ENCODE measurements around the gene MARS1.

Gene MARS1

DNA sequence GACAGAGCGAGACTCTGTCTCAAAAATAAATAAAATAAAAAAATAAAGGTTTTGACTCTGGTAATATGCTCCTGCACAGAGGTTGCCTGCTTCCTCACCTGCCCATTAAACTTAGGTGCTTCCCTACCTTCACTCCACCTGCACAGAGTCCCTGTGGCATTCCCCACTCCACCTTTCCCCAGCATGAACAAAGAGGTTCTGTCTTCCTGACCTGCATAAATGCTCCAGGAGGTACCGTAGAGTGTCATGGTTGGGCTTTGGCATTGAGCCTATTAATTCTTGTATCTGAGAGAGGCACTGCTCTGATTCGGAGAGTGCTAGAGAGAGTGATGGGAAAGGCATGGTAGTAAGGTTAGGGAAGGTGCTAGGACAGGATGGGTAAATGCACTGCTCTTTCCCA is 14.5 kb upstream of the MARS1 start:
- no peak for ATAC-seq

DNA sequence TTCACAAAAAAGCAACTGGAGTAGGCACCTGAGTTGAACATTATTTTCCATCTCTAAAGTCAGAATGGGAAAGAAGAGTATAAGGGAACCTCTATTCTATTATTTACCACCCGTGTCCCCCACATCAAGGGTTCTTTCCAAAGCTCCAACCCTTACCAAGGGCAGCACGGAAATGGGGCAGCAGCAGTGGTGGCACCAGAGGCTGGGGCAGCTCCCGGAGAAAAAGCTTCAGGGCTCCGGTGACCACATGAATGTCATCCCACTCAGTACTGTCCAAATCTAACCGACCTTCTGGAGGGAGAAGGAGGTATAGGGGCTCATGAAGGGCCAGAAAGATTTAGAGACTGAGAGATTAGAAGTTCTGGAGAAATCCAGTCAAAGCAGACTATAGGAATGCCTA is 14.0 kb upstream of the MARS1 start:
- no peak for ATAC-seq

DNA sequence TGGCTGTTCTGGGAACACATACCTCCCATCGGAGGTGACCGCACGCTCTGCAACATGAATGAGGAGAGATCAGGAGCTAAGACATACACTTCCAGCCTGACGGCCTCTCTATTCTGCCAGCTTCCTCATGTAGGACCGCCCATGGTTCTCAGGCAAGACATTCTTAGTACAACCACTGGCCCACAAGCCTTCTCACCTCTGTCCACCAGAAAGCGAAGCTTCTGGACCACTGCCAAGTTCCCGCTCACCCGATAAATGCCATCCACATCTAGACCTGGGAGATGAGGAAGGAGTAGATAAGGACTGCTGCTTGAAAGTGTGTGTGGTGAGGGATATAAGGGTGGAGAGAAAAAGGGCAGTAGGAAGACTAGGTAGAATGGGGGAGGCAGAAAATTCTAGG is 13.4 kb upstream of the MARS1 start:
- ATAC-seq, result no peak

DNA sequence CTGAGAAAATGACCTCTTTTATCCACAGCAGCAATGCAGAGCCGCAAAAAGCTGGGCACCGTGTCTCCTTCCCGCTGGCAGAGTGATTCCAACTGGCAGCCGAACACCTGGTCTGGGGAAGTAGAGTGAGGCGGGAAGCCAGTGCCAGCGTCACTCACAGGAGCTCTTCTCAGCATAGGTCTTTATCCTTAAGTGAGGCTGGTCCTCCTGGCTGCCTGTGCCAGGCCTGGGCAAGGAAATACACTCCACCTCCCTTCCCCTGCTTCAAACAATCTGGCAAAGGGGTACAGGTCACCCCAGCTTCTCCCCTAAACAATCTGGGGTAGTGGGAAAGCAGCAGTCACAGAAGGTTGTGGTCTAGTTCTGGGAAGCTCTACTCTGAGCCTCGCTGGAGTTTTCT is 13.0 kb upstream of the MARS1 start:
- no peak for ATAC-seq

DNA sequence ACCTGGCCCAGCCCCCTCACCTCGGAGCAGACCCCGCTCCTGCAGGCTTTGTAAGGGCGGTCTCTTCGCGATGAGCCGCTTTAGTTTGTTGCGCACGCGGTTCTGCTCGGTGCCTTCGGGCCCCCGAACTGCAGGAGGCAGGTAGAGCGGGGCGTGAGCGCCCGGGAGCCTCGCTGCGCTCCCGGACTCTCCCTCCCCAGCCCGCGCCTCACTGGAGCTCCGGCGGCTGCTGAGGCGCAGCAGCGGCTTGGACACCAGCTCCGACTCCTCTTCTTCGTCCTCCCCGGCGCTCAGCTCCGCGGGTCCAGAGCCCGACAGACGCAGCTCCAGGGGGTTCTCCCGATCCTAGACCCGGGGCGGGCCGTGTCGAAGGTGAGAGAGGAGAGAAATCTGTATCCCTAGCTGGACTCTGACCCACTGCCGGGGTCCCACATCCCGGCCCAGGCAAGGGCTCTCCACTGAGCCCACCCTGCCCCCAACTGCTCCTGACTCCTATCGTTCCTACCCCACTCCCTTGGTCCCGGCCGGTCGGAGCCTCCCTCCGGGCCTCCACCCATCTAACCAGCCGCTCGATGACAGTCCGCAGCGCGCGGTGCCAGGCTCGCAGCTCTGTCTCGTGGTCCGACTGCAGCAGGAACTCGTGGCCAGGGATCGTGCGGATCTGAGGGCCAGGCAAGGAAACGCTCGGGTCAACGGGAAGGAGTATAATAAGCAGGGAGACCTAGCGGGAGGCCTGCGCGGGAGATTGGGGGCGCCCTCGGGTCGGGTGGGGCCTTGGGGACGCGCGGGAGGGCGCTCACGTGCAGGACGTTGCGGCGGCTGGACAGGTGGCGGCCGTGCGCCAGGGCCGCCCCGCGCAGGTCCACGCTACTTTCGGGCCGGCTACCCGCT is 12.4 kb upstream of the MARS1 start:
- ATAC-seq, result no peak

DNA sequence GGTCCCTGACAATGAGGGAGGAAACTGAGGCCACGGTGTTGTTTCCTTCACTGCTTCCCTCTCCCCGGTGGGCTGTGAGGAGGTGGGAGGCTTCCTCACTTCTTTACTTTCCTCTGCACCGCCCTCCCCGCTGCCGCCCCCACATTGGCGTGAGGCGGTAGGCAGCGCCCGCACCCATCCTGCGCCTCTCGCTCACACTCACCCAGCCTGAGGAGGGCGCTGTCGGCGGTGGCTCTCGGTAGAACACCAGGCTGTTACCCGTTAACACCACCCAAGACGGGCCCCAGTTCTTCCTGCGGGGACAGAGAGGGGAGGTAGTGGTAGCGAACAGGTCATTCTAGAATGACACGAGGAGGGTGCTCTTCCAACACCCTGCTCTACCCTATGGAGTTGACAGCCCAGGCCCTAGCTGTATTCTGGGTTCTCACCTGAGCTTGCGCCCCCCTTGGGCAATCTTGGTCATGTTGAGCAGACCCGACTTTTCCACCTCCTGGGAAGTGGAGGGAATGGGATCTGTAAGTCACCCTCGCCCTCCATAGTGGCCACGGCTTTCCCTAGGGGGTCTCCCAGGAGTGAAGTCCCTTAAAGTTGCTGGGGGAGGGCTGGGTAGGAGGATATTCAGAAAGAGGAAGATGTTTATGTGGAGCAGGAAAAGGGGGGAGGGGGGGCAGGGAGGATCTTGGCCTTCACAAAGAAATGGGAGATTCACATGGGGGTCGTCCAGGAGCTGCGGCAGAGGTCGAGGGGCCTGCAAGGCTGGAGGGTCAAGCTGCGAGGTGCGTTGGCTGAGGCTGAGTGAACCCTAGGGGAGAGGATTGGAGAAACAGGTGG is 11.5 kb upstream of the MARS1 start:
- ATAC-seq, result peak; percentile 29 to 36

DNA sequence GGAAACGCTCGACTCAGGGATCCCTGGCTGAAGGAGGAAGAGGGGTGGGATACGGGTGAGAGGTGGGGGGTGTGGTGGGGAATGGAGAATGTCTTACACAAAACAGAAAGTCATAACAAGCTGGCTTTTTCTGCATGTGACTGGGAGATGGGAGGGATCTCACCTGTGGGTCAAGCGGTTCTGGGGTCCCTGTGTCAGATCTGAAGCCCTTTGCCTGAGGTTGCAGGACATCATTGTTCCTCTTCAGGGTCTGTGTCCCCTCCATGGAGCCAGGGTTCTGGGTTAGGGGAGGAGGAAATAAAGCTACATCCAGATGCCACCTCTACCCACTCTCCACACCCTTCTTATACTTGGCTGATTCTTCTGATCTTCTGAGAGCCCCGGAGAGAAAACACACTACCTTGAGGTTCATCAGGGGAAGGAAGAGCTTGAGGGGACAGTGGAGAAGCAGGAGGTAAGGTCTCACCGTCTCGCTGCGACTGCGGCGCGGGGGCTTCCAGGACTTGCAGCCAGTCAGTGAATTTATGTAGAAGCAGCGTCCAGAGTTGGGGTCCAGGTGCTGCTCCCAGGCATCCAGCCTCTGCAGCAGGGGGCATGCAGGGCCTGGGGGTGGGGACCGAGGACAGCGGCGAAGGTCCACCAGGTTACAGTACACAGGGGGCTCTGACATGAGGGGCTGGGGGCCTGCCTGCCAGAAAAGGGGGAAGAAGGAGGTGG is 10.7 kb upstream of the MARS1 start:
- no peak for ATAC-seq

DNA sequence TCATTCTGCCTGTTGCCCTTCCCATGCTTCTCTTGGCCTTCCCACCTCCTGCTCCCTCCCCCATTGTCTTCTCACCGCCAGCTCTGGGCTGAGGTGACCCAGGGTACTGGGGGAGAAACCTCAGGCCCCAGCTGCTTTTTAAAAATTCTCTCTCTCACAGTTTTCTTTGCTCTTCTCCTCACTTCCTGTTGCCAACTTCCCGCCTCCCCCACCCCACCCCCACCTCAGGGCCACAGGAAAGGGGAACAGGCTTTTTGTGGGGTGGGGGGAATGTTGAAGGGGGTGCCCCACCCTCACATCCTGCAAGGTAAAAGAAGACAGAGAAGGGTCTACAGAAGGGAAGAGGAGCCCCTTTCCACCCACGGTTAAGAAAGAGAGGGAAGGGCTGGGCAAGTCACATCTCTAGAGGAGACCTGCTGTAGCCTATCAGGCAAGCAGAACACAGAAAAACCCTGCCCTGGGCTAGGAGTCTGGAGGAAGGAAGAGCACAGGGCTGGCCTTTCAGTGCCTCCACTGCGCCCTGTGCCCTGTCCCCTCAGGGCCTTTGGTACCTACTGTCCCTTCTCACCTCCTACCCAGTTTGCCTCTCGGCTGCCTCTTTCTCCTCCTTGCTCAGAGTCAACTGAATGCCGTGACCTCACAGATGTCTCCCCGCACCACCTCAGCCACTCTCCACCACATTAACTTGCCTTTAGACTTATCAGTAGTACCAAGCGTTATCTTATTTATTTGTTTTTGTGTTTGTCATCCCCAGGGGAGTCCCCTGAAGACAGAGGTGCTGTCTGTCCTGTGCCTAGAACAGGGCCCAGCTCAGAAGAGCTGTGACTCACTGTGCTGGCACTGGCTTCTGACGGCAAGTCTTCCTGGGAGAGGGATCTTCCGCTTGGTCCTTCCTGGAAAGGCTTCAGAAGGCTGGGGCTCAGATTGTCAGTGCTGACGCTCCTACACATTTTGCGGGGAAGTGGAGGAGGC is 9.9 kb upstream of the MARS1 start:
- peak; percentile 67 to 70 for ATAC-seq

DNA sequence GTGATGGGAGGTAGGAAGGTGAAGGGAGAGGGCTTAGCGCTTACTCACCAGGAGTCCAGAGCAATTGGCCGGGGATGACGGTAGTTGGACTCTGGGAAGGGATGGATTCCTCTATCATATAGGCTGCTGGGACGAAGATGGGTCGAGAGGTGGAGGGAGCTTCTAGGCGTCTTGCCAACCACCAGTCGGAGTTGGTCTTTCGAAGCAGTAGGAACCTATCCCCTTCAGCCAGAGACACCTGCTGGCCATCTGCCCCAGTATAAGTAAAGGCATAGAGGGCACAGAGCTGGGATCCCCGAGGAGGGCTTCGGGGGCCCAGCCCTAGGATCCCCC is 8.9 kb upstream of the MARS1 start:
- no peak for ATAC-seq

DNA sequence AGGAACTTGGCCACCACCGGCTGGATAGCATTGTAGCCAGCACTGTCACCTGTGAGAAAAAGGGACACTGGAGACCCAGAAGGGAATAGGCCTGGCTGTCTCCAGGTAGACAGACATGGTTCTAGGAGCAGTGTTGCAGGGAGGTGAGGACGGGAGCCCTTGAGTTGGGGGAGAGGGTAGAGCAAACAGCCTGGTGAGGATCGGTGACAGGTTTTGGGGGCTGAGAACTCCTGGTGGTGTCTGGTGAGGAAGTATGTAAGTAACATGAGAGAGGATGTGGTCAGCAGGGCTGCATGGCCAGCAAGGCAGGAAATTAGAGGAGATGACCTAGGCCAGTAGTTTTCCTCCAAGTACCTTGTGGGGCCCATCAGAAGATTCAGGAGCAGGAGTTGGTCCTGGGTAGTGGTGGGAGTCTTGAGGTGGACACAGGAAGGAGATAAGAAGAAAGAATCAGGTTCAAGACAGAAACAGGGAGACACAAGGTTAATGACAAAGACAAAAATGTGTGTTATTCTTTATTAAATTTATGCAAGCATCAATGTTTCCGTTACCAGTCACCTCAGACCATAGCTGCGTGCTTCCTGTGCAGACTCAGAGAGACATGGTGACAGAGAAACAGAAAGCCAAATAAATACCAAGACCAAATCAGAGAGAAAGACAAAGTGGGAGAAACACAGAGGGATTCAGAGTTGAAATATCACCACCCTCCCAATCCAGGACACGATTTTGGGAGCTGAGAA is 8.3 kb upstream of the MARS1 start, which contains the start of gene ARHGAP9:
Gene ARHGAP9, minus strand, starts transcription at position 491 of the 740 bp plus-strand sequence. Its CDS starts 460 bp downstream, at position 31.
- ATAC-seq, result peak; percentile 69 to 74

DNA sequence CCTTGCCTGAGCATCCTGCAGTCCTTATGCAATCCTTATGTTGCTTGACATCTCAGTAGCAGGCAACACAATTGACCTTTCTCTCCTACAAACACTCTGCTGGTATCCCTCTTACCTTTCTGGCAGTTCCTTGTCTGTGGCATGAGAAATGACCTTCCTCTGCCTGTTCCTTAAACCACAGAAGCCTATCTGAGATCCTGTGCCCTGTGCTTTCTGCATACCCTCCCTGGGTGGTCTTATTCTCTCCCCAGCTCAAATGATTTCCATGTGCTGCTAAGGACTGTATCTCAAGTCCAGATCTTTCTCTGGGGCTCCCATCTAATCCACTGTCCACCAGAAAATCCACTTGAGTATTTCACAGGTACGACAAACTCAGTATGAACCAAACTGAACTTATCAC is 6.2 kb upstream of the MARS1 start:
- ATAC-seq, result no peak

DNA sequence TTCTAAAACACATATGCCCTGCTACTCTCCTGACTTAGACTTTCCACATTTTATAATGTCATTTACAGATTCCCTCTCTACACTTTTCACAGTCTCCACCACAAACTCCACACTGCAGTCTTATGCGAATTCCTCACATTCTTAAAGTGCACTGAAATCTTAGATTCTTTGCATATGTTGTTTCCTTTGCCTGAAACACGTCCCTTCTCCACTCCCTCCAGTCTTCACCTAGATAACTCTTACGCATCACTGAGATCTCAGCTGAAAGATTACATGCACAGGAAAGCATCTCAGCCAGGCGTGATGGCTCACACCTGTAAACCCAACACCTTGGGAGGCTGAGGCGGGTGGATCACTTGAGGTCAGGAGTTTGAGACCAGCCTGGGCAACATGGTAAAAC is 4.4 kb upstream of the MARS1 start:
- ATAC-seq, result no peak

DNA sequence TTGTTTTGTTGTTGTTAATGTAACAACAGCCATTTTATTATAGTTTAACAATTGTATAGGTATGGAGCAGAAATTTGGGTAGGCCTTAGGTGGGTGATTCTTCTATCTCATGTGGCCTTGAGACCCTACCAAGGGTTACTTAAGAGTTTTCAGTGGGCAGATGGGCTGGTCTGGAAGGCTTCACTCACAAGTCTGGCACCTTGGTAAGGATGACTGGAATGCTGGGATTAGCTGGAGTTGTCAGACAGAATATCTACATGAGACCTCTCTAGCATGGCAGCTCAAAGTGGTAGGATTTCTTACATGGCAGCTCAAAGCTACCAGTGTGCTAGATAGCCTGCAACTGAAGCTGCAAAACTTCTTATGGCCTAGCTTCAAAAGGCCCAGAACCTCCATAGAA is 2.2 kb upstream of the MARS1 start:
- no peak for ATAC-seq

DNA sequence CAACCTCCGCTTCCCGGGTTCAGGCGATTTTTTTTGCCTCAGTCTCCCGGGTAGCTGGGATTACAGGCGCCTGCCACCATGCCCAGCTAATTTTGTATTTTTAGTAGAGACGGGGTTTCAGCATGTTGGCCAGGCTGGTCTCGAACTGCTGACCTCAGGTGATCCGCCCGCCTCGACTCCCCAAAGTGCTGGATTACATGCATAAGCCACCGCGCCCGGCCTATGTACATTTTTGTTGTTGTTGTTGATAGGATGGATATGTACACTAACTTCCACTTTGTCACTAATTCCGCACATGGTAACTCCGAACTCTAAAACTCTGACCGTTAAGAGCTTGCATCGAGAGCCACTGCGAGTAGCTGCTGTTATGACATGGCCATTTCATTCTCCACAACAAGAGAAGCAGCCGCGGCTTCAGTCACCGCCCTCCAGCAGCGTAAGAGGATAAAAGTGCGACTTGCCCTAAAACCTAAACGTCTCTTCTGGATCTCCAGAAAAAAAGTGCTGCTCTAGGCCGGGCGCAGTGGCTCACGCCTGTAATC is 742 bp upstream of the MARS1 start:
- no peak for ATAC-seq

DNA sequence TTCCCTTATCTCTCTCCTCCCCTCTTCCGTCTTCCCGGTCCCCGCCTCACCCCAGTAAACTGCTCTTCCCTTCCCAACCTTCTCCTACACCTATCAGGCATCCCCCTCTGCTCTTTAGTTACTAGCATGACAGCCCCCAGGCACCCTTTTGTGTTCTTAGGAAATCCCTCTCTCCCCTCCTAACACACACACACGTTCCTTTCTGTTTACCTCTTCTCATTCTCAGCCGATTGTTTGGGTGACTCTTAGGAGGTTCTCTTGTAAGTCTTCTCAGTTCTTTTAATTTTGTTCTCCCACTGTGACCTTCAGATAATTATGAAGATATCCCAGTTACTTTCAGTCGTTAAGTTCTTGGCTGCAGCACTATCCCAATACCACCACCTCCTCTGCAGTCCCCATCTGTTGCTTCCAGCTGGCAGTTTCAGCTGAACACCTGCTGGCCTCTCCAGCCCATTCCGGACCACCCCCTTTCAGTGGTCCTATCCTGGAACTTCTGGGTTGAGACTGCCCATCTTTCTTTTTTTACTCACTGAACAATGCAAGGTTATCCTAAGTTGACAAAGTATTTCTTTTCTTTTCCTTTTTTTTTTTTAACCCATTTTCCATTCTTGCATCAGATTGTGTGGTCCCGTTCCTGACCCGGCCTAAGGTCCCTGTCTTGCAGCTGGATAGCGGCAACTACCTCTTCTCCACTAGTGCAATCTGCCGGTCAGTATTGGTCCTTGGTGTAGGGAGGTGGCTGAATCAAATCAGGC is 711 bp downstream of the MARS1 start:
- no peak for ATAC-seq

DNA sequence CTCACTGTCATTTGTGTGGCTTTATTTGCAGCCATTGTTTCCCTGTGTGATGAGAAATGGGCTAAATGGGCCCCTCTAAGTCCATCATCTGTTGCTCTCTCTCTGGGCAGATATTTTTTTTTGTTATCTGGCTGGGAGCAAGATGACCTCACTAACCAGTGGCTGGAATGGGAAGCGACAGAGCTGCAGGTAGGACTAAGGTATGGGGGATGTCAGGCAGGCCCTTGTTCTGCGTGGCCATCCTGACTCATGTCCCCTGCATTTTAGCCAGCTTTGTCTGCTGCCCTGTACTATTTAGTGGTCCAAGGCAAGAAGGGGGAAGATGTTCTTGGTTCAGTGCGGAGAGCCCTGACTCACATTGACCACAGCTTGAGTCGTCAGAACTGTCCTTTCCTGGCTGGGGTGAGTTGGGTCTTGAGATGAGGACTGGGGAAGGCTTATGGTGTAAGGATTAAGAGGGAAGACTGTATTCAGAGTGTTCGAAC is 1.3 kb downstream of the MARS1 start:
- ATAC-seq, result no peak

DNA sequence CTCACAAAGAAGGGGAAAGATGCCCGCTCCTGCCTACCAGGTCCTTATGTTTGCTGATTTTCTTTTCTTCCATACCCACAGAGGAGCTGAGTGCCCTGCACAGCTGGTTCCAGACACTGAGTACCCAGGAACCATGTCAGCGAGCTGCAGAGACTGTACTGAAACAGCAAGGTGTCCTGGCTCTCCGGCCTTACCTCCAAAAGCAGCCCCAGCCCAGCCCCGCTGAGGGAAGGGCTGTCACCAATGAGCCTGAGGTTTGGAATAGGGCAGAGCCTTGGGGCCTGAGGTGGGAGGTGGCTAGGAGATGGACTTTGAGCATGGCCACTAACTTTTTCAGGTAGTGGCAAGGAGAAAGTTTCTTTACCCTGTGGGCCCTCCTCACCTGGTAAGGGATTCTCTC is 2.3 kb downstream of the MARS1 start:
- no peak for ATAC-seq

DNA sequence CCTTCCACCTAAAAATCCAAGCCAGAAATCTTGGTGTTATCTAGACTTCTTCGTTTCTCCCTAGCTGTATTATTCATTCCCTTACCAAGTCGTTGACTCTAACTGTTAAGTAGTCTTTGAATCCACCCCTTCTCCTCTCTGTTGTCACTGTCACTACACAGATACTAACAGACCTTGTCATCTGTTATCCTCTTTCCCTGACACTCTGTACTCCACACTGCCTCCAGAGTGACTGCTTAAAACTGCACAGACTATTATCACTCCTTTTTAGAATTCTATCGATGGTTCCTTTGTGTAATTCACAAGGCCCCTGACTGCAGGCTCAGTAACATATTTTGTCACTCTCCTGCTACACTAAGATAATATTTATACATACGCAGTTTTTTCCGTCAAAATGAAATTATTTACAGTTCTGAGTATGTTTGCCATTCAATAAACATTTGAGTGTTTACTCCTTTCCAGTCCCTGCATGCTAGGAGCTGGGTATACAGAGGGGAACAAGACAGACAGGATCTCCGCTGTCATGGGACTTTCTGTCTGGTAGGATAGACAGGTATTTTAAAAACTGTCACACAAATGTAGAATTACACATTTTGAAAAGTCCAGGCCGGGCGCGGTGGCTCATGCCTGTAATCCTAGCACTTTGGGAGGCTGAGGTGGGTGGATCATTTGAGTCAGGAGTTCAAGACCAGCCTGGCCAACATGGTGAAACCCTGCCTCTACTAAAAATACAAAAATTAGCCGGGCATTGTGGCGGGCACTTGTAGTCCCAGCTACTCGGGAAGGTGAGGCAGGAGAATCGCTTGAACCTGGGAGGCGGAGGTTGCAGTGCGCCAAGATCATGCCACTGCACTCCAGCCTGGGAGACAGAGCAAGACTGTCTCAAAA is 3.8 kb downstream of the MARS1 start:
- no peak for ATAC-seq
